NT2/D1 (cell line): ENCODE results near the gene AS3MT.
"Not testable (repeated sequence)": the region's sequence is repeated elsewhere in the genome, so short reads cannot be mapped to it uniquely, and the experiment has no call there.

ENCODE experiments used
- DNase-seq: peaks from one replicate; pipeline ENCODE4 v3.0.0-alpha.2; 2011; ENCODE audit warnings: low read depth, low spot score
- H3K27me3 ChIP-seq: 2 replicates; pipeline ENCODE4 v1.6.0; 2011; ENCODE audit warnings: mild to moderate bottlenecking; ENCODE audit not compliant: insufficient read length, insufficient read depth
- H3K36me3 ChIP-seq: 2 replicates; pipeline ENCODE4 v1.6.1; 2011; ENCODE audit warnings: mild to moderate bottlenecking, low read length, mixed read lengths; ENCODE audit not compliant: insufficient read depth, insufficient read length
- H3K4me1 ChIP-seq: 2 replicates; pipeline ENCODE4 v1.5.1; 2011; ENCODE audit not compliant: insufficient read depth, insufficient read length
- H3K4me3 ChIP-seq: 2 replicates; pipeline ENCODE4 v1.5.1; 2011; ENCODE audit warnings: low read depth; ENCODE audit not compliant: insufficient read length
- H3K9ac ChIP-seq: 2 replicates; pipeline ENCODE4 v1.6.0; 2011; ENCODE audit warnings: low read depth; ENCODE audit not compliant: insufficient read length
- H3K9me3 ChIP-seq: 2 replicates; pipeline ENCODE4 v1.5.1; 2011; ENCODE audit warnings: mild to moderate bottlenecking, low read length; ENCODE audit not compliant: insufficient read depth
- SUZ12 ChIP-seq: IDR thresholded peaks from 2 replicates; pipeline ENCODE4 v1.6.1; 2011; ENCODE audit not compliant: insufficient read length, insufficient read depth; ENCODE audit errors: extremely low read depth
- YY1 ChIP-seq: IDR thresholded peaks from 2 replicates; pipeline ENCODE4 v1.6.1; 2011; ENCODE audit not compliant: insufficient read length, insufficient read depth
- ZNF274 ChIP-seq: IDR thresholded peaks from 2 replicates; pipeline ENCODE4 v1.6.1; 2011; ENCODE audit warnings: mild to moderate bottlenecking, low read depth, low read length

AS3MT gene

GRCh38 chr10:102919246-102919959, 50.1 kb downstream of the AS3MT start:
- H3K36me3 ChIP-seq = no peaks in the 10 kb centered on the region
- DNase-seq = no peak
- peaks cover 7% of the 10 kb centered on the region for H3K4me1 ChIP-seq
- H3K9ac ChIP-seq = peak overlapping the region; percentile 90
- peaks cover 6% of the 10 kb centered on the region for H3K27me3 ChIP-seq
- peak overlapping the region; percentile 89 for H3K4me3 ChIP-seq
- TF ChIP-seq SUZ12 (no peak), YY1 (no peak)
- H3K9me3 ChIP-seq = no peaks in the 10 kb centered on the region

- DNase-seq = no peak
- no peaks in the 10 kb centered on the region for H3K36me3 ChIP-seq
- TF ChIP-seq ZNF274 = no peak
- TF ChIP-seq SUZ12 = no peak
- no peak for TF ChIP-seq YY1
- no peaks in the 10 kb centered on the region for H3K9me3 ChIP-seq
- H3K4me1 ChIP-seq = peaks cover 7% of the 10 kb centered on the region
- peak overlapping the region; percentile 26 for H3K9ac ChIP-seq
- peak overlapping the region; percentile 89 for H3K4me3 ChIP-seq
- H3K27me3 ChIP-seq = peaks cover 6% of the 10 kb centered on the region
Measured at GRCh38 chr10:102919992-102920739, 50.9 kb downstream of the AS3MT start.

GRCh38 chr10:102923601-102924000, 54.3 kb downstream of the AS3MT start:
- Histone ChIP-seq H3K9ac (no peak overlapping the region), H3K9me3 (no peaks in the 10 kb centered on the region), H3K36me3 (peaks cover 4% of the 10 kb centered on the region), H3K4me1 (peaks cover 4% of the 10 kb centered on the region), H3K4me3 (no peak overlapping the region), H3K27me3 (peaks cover 6% of the 10 kb centered on the region)
- TF ChIP-seq SUZ12 (no peak), YY1 (no peak), ZNF274 (no peak)
- DNase-seq = no peak

GRCh38 chr10:102926842-102927241, 57.6 kb downstream of the AS3MT start:
- Histone ChIP-seq H3K4me3 (no peak overlapping the region), H3K36me3 (peaks cover 4% of the 10 kb centered on the region), H3K9ac (no peak overlapping the region), H3K9me3 (no peaks in the 10 kb centered on the region), H3K27me3 (no peaks in the 10 kb centered on the region), H3K4me1 (no peaks in the 10 kb centered on the region)
- DNase-seq = no peak
- no peak for TF ChIP-seq SUZ12
- no peak for TF ChIP-seq ZNF274
- TF ChIP-seq YY1 = no peak

- Histone ChIP-seq H3K36me3 (peaks cover 4% of the 10 kb centered on the region), H3K9ac (no peak overlapping the region), H3K4me1 (no peaks in the 10 kb centered on the region), H3K4me3 (no peak overlapping the region), H3K9me3 (no peaks in the 10 kb centered on the region), H3K27me3 (no peaks in the 10 kb centered on the region)
- TF ChIP-seq YY1 (no peak), ZNF274 (no peak), SUZ12 (no peak)
- no peak for DNase-seq
Measured at GRCh38 chr10:102927311-102928010, 58.2 kb downstream of the AS3MT start.

GRCh38 chr10:102928442-102928841, 59.2 kb downstream of the AS3MT start:
- not testable (repeated sequence) for H3K9ac ChIP-seq, H3K9me3 ChIP-seq

GRCh38 chr10:102930720-102931119, 61.5 kb downstream of the AS3MT start:
- Histone ChIP-seq H3K9me3 (no peaks in the 10 kb centered on the region), H3K27me3 (no peaks in the 10 kb centered on the region), H3K4me1 (no peaks in the 10 kb centered on the region), H3K9ac (no peak overlapping the region), H3K4me3 (no peak overlapping the region), H3K36me3 (peaks cover 4% of the 10 kb centered on the region)
- DNase-seq = no peak
- no peak for TF ChIP-seq SUZ12
- no peak for TF ChIP-seq YY1
- TF ChIP-seq ZNF274 = no peak

More at GRCh38 chr10:102928442-102928841, 59.2 kb downstream of the AS3MT start:
- H3K36me3 ChIP-seq, H3K27me3 ChIP-seq, DNase-seq, H3K4me3 ChIP-seq, H3K4me1 ChIP-seq: not testable (repeated sequence)
